CD4-positive, alpha-beta T cell (primary cell): ENCODE data around the gene TSPAN11. TPM values are rescaled to one million over a fixed set of nuclear protein-coding genes. Genes with fewer than 3 reads are reported as not detected.

Source experiments
- ATAC-seq: fragments of 200-7000 bp; cut with Tn5 transposase; one replicate; pipeline ENCODE4 v1.10.0; 2022; ENCODE audit warnings: mild to moderate bottlenecking; ENCODE audit not compliant: poor library complexity
- CTCF ChIA-PET: fragments of 350-600 bp; sonication (Branson Sonifier 250); formaldehyde crosslinking; loops from one replicate; lab custom pipeline; 2021; ENCODE audit warnings: antibody characterized with exemption, inconsistent platforms; lab: Charles Lee
- POLR2A ChIA-PET: fragments of 350-600 bp; sonication (Branson Sonifier 250); formaldehyde crosslinking; loops from one replicate; lab custom pipeline; 2021; ENCODE audit warnings: antibody characterized with exemption, inconsistent platforms; lab: Charles Lee
- DNase-seq, 14 experiments: peaks; one replicate each; pipeline ENCODE4 v3.0.0-alpha.2; 2013 to 2020; ENCODE audit warnings: mixed read lengths in 2 of 14
- H3K27ac ChIP-seq, 2 donors: one replicate each; pipeline versions ENCODE4 v1.5.1 to v1.7.0; 2013; ENCODE audit warnings: low read length in 2 of 2, low read depth in 1 of 2, mild to moderate bottlenecking in 1 of 2
- H3K27me3 ChIP-seq, 2 experiments: 1 replicate in 1 of 2; 2 replicates in 1 of 2; pipeline versions ENCODE4 v1.6.1 to v1.7.0; 2013; ENCODE audit warnings: low read length in 2 of 2, control low read depth in 1 of 2, mild to moderate bottlenecking in 1 of 2, moderate library complexity in 1 of 2; ENCODE audit not compliant: insufficient read depth in 2 of 2, control insufficient read depth in 1 of 2
- H3K36me3 ChIP-seq: one replicate; pipeline ENCODE4 v1.6.1; 2013; ENCODE audit warnings: low read length, control low read depth; ENCODE audit not compliant: insufficient read depth
- H3K4me1 ChIP-seq: one replicate; pipeline ENCODE4 v1.6.1; 2013; ENCODE audit warnings: low read length, control low read depth; ENCODE audit not compliant: insufficient read depth
- H3K4me3 ChIP-seq: one replicate; pipeline ENCODE4 v1.5.1; 2013; ENCODE audit warnings: mild to moderate bottlenecking, low read length, moderate library complexity
- H3K9me3 ChIP-seq, 2 experiments: 1 replicate in 1 of 2; 2 replicates in 1 of 2; pipeline versions ENCODE4 v1.6.1 to v1.7.0; 2013; ENCODE audit warnings: low read length in 2 of 2, mild to moderate bottlenecking in 2 of 2, control low read depth in 1 of 2, moderate library complexity in 1 of 2; ENCODE audit not compliant: control insufficient read depth in 1 of 2, insufficient read depth in 1 of 2
- H3K27ac Mint-ChIP-seq: one replicate; pipeline ENCODE4 v1.8.0; 2020; ENCODE audit warnings: mixed read lengths
- H3K27me3 Mint-ChIP-seq: one replicate; pipeline ENCODE4 v1.8.0; 2021; ENCODE audit warnings: mixed read lengths
- H3K36me3 Mint-ChIP-seq: one replicate; pipeline ENCODE4 v1.8.0; 2021; ENCODE audit warnings: low read depth, mixed read lengths
- H3K4me1 Mint-ChIP-seq: one replicate; pipeline ENCODE4 v1.8.0; 2021; ENCODE audit warnings: low read depth, mixed read lengths
- H3K4me3 Mint-ChIP-seq: one replicate; pipeline ENCODE4 v1.8.0; 2020; ENCODE audit warnings: mild to moderate bottlenecking, mixed read lengths
- H3K9me3 Mint-ChIP-seq: one replicate; pipeline ENCODE4 v1.8.0; 2020; ENCODE audit warnings: mixed read lengths
- intact Hi-C, 2 experiments: fragments of 100-400 bp; cut with DNase I in 1 of 2; cut with micrococcal nuclease in 1 of 2; formaldehyde crosslinking; loops; one replicate each; pipeline versions ENCODE4 v1.15.1 to v1.9.0; 2023 to 2025; cut with DNase I, micrococcal nuclease
- total RNA-seq, 174 experiments: library from RNA in 2 of 174; stranded (reverse) in 2 of 174; gene quantifications; one replicate each; pipeline ENCODE4 v1.2.3 and lab custom pipeline; 2021 to 2026
- TF ChIP-seq, protein P1 (sequence below): fragments of 200-600 bp; IDR thresholded peaks from one replicate; pipeline ENCODE4 v1.8.0; 2022; ENCODE audit warnings: antibody characterized with exemption, mild to moderate bottlenecking

TSPAN11 gene
- total RNA-seq, 2 experiments from 2014 or later = not detected

GRCh38 chr12:31033146-31033545, 106.6 kb downstream of the TSPAN11 start:
- ATAC-seq (no peak), DNase-seq (no peak)
- Histone ChIP-seq H3K4me3 (no peak overlapping the region), H3K27ac (no peak overlapping the region), H3K36me3 (no peaks in the 10 kb centered on the region), H3K27me3 (peaks cover 0 to 3% of the 10 kb centered on the region in 2 experiments), H3K4me1 (no peaks in the 10 kb centered on the region), H3K9me3 (no peaks in the 10 kb centered on the region)
- POLR2A ChIA-PET = no interaction called here
- Mint-ChIP-seq H3K27ac (no peak overlapping the region), H3K9me3 (no peaks in the 10 kb centered on the region), H3K4me1 (no peaks in the 10 kb centered on the region), H3K4me3 (no peak overlapping the region), H3K27me3 (peaks cover 25% of the 10 kb centered on the region), H3K36me3 (no peaks in the 10 kb centered on the region)
- CTCF ChIA-PET = no interaction called here
- TF ChIP-seq, protein P1, sequence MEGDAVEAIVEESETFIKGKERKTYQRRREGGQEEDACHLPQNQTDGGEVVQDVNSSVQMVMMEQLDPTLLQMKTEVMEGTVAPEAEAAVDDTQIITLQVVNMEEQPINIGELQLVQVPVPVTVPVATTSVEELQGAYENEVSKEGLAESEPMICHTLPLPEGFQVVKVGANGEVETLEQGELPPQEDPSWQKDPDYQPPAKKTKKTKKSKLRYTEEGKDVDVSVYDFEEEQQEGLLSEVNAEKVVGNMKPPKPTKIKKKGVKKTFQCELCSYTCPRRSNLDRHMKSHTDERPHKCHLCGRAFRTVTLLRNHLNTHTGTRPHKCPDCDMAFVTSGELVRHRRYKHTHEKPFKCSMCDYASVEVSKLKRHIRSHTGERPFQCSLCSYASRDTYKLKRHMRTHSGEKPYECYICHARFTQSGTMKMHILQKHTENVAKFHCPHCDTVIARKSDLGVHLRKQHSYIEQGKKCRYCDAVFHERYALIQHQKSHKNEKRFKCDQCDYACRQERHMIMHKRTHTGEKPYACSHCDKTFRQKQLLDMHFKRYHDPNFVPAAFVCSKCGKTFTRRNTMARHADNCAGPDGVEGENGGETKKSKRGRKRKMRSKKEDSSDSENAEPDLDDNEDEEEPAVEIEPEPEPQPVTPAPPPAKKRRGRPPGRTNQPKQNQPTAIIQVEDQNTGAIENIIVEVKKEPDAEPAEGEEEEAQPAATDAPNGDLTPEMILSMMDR = no peak
- intact Hi-C loops = no loop called here

GRCh38 chr12:31033681-31034080, 107.1 kb downstream of the TSPAN11 start:
- Mint-ChIP-seq H3K4me1 (no peaks in the 10 kb centered on the region), H3K27me3 (peaks cover 26% of the 10 kb centered on the region), H3K36me3 (no peaks in the 10 kb centered on the region), H3K4me3 (no peak overlapping the region), H3K9me3 (no peaks in the 10 kb centered on the region), H3K27ac (no peak overlapping the region)
- no peaks in the 10 kb centered on the region for H3K4me1 ChIP-seq
- POLR2A ChIA-PET = no interaction called here
- intact Hi-C loops = no loop called here
- TF ChIP-seq, protein P1 = no peak
- no peak for DNase-seq
- CTCF ChIA-PET = no interaction called here
- no peaks in the 10 kb centered on the region for H3K9me3 ChIP-seq
- no peak overlapping the region for H3K4me3 ChIP-seq
- no peaks in the 10 kb centered on the region for H3K36me3 ChIP-seq
- no peak overlapping the region for H3K27ac ChIP-seq
- no peak for ATAC-seq
- peaks cover 0 to 3% of the 10 kb centered on the region in 2 experiments for H3K27me3 ChIP-seq

GRCh38 chr12:31034372-31034771, 107.8 kb downstream of the TSPAN11 start:
- intact Hi-C loops = no loop called here
- no peaks in the 10 kb centered on the region for H3K9me3 Mint-ChIP-seq
- no peak overlapping the region for H3K4me3 Mint-ChIP-seq
- TF ChIP-seq, protein P1 = no peak
- ATAC-seq (no peak), DNase-seq (no peak)
- Histone ChIP-seq H3K4me1 (no peaks in the 10 kb centered on the region), H3K9me3 (no peaks in the 10 kb centered on the region), H3K27me3 (peaks cover 0 to 3% of the 10 kb centered on the region in 2 experiments), H3K36me3 (no peaks in the 10 kb centered on the region), H3K27ac (no peak overlapping the region), H3K4me3 (no peak overlapping the region)
- no peak overlapping the region for H3K27ac Mint-ChIP-seq
- H3K4me1 Mint-ChIP-seq = no peaks in the 10 kb centered on the region
- peaks cover 26% of the 10 kb centered on the region for H3K27me3 Mint-ChIP-seq
- ChIA-PET CTCF (no interaction called here), POLR2A (no interaction called here)
- no peaks in the 10 kb centered on the region for H3K36me3 Mint-ChIP-seq
